Tibial artery (tissue), 4 donors: Measurements from ENCODE around the gene SCUBE1.

Experiments used
- DNase-seq, 2 donors: peaks; one replicate each; pipeline ENCODE4 v3.0.0-alpha.2; 2019
- H3K27ac ChIP-seq, 2 donors: fragments of 200-600 bp; sonication (generic) in 1 of 2; 1 replicate in 1 of 2; 2 replicates in 1 of 2; pipeline ENCODE4 v1.5.1; 2018 to 2019; ENCODE audit warnings: mild to moderate bottlenecking in 1 of 2
- H3K27me3 ChIP-seq, 2 donors: fragments of 200-600 bp; sonication (generic) in 1 of 2; one replicate each; pipeline versions ENCODE4 v1.5.1 to v1.6.0; 2016 to 2019
- H3K36me3 ChIP-seq, 3 donors: fragments of 200-600 bp; sonication (generic) in 2 of 3; one replicate each; pipeline ENCODE4 v1.5.1; 2016 to 2019; ENCODE audit warnings: mild to moderate bottlenecking in 2 of 3
- H3K4me1 ChIP-seq, 4 donors: fragments of 200-600 bp; sonication (generic) in 2 of 4; 1 replicate in 3 of 4; 2 replicates in 1 of 4; pipeline ENCODE4 v1.5.1; 2016 to 2019
- H3K4me3 ChIP-seq, 2 donors: fragments of 200-600 bp; sonication (generic) in 1 of 2; 1 replicate in 1 of 2; 2 replicates in 1 of 2; pipeline ENCODE4 v1.5.1; 2018 to 2019; ENCODE audit warnings: mild to moderate bottlenecking in 2 of 2
- H3K9me3 ChIP-seq, 3 donors: fragments of 200-600 bp; sonication (generic) in 1 of 3; one replicate each; pipeline ENCODE4 v1.5.1; 2016 to 2019
- intact Hi-C: fragments of 100-400 bp; cut with DNase I; formaldehyde crosslinking; loops from one replicate; pipeline ENCODE4 v1.15.0; 2023; ENCODE audit warnings: low total_unique reads
- TF ChIP-seq, protein P1 (sequence below), 2 experiments: fragments of 200-600 bp in 1 of 2; fragments of 450-650 bp in 1 of 2; IDR thresholded peaks; one replicate each; pipeline ENCODE4 v1.5.1; 2017 to 2019; ENCODE audit warnings: antibody characterized with exemption in 2 of 2, mild to moderate bottlenecking in 1 of 2, moderate library complexity in 1 of 2

SCUBE1 gene

DNA sequence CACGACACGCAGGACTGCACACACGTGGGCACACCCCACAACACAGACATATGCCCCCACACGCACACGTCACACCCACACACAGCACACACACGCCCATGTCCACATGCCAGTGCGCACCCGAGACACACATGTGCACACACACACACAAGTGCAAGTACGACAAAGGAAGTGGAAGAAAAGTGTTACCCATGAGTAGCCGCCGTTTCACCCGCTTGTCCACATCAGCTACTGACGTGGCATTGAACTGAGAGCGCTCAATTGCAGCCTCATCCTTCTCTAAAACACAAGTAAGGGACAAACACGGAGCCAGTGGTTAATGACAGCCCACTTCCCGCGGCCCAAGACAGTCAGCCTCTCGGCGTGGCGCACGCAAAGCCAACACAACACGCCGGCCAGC lies 87.9 kb downstream of the SCUBE1 start:
- peaks cover 0 to 15% of the 10 kb centered on the region in 2 donors for H3K27me3 ChIP-seq
- TF ChIP-seq, protein P1, sequence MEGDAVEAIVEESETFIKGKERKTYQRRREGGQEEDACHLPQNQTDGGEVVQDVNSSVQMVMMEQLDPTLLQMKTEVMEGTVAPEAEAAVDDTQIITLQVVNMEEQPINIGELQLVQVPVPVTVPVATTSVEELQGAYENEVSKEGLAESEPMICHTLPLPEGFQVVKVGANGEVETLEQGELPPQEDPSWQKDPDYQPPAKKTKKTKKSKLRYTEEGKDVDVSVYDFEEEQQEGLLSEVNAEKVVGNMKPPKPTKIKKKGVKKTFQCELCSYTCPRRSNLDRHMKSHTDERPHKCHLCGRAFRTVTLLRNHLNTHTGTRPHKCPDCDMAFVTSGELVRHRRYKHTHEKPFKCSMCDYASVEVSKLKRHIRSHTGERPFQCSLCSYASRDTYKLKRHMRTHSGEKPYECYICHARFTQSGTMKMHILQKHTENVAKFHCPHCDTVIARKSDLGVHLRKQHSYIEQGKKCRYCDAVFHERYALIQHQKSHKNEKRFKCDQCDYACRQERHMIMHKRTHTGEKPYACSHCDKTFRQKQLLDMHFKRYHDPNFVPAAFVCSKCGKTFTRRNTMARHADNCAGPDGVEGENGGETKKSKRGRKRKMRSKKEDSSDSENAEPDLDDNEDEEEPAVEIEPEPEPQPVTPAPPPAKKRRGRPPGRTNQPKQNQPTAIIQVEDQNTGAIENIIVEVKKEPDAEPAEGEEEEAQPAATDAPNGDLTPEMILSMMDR (IDR thresholded peaks at IDR 0.05): no peak
- no peaks in the 10 kb centered on the region for H3K9me3 ChIP-seq
- DNase-seq: no peak
- no peaks in the 10 kb centered on the region for H3K36me3 ChIP-seq
- intact Hi-C loops: no loop called here
- H3K4me1 ChIP-seq: peaks cover 0 to 6% (median 0%) of the 10 kb centered on the region in 4 donors
- H3K4me3 ChIP-seq: no peak overlapping the region
- H3K27ac ChIP-seq: no peak overlapping the region

DNA sequence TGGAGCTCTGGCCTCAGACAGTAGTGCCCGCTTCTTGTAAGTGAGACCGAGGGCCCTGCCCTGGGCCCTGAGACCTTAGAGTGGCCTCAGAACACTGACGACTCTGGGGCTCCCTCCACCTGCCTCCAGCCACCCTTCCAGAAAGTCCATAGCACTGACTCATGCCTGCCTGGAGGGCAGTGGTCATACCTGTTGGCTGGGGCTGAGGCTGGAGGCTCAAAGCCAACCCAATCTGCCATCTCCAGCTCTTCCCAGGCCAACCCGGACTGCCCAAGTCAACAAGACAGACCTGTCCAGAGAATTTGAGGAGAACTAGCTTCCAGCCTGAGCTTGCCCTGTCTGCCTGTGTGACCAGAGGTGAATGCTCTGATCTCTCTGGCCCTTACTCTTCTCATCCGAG lies 89.3 kb downstream of the SCUBE1 start:
- H3K27me3 ChIP-seq: peaks cover 0 to 15% of the 10 kb centered on the region in 2 donors
- no peak overlapping the region for H3K4me3 ChIP-seq
- no peak overlapping the region for H3K27ac ChIP-seq
- intact Hi-C loops: no loop called here
- TF ChIP-seq, protein P1 (IDR thresholded peaks at IDR 0.05): no peak
- peaks cover 0 to 6% (median 0%) of the 10 kb centered on the region in 4 donors for H3K4me1 ChIP-seq
- no peaks in the 10 kb centered on the region for H3K36me3 ChIP-seq
- H3K9me3 ChIP-seq: no peaks in the 10 kb centered on the region
- no peak for DNase-seq

DNA sequence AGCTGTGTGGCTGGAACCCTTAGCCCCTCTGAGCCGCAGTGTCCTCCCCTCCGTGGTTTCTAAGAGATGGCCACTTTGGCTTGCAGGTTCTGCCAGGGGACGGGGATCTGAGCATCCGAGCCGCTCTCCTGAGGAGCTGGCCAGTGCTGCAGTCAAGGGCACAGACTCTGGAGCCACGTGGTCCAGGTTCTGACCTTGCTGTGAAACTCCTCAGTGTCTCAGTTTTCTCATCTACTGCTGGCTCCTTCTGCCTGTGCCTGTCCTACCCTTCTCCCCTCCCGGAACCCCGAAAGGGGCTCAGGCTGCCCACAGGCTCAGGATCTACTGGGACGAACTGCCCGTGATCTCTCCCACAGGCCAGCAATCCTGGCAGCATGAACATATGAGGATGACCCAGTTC lies 90.9 kb downstream of the SCUBE1 start:
- H3K27me3 ChIP-seq: peaks cover 0 to 23% of the 10 kb centered on the region in 2 donors
- DNase-seq: no peak

DNA sequence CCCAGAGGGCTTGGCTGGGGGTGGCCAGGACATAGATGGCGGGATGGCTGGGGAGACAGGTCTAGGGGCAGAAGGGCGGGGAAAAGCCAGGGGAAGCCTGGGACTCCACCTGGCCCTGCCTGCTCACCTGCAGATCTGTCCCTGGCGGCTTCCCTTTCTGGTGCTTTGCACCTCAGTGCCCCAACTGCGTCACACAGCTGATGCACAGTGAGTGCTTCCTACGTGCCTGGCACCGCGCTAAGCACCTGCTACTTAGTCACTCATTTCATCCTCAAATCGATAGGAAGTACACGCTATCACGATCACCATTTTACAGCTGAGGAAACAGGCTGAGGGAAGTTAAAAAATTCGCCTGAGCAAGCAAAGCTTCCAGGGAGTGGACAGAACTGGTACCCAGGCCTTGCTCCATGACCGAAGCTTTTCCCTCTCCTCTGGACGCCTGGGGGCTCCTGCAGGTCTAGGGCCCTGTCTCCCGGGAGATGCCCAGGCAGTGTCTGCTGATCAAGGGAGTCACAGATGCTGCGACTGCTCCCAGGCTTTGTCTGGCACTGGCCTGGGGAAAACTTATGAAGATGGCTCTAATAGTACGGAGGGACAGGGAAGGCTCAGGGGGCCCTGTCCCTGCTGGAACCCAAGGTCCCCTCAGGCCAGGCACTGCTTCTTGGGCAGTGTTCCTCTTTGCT lies 93.2 kb downstream of the SCUBE1 start:
- H3K9me3 ChIP-seq: no peaks in the 10 kb centered on the region
- peaks cover 0 to 23% of the 10 kb centered on the region in 2 donors for H3K27me3 ChIP-seq
- H3K4me1 ChIP-seq: no peaks in the 10 kb centered on the region
- TF ChIP-seq, protein P1 (IDR thresholded peaks at IDR 0.05): no peak
- intact Hi-C loops: no loop called here
- H3K27ac ChIP-seq: no peak overlapping the region
- H3K36me3 ChIP-seq: no peaks in the 10 kb centered on the region
- H3K4me3 ChIP-seq: no peak overlapping the region
- no peak for DNase-seq

More for the DNA sequence above, 90.9 kb downstream of the SCUBE1 start:
- Histone ChIP-seq H3K9me3 (no peaks in the 10 kb centered on the region), H3K4me1 (peaks cover 0 to 4% (median 0%) of the 10 kb centered on the region in 4 donors), H3K36me3 (no peaks in the 10 kb centered on the region), H3K27ac (no peak overlapping the region), H3K4me3 (no peak overlapping the region)
- TF ChIP-seq, protein P1 (IDR thresholded peaks at IDR 0.05): no peak
- intact Hi-C loops: no loop called here

DNA sequence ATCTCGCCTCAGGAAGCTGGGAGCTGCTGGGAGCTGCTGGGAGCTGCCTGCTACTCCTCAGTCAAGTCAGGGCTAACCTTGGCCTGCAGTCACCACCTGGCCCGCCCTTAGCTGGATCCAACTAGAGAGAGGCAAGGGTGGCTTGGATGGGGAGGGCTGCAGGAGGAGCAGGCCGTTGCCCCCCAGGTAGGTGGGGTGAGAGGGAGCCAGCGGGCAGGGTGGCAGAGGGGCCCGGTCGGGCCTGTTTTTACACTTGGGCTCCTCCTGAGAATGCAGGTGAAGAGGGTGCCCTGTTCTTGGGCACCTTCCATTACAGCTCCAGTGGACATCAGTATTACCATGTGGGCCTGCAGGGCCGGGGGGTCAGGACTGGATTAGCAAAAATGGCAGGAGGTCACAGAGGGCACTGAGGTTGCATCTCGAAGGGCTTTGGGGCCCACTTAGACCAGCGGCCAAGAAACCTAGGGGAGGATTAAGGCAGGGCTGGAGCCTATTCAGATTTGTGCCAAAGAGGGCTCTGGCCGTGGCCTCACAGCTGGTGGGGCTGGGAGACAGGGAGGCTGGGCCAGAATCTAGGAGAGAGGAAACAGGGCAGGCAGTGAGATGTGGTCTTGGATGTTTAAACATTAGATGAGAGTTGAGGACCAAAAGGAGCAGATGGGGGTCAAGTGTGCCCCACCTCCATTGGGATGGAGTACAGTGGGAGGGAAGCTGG lies 95.5 kb downstream of the SCUBE1 start:
- Histone ChIP-seq H3K27me3 (peaks cover 0 to 15% of the 10 kb centered on the region in 2 donors), H3K4me1 (no peaks in the 10 kb centered on the region), H3K36me3 (no peaks in the 10 kb centered on the region), H3K4me3 (no peak overlapping the region), H3K9me3 (no peaks in the 10 kb centered on the region), H3K27ac (no peak overlapping the region)
- no peak for DNase-seq
- TF ChIP-seq, protein P1 (IDR thresholded peaks at IDR 0.05): no peak
- intact Hi-C loops: no loop called here
